RWPE1 (cell line): ENCODE results near the gene WSCD2.

Experiments used
- CTCF ChIA-PET: fragments of 350-600 bp; sonication (Branson Sonifier 250); formaldehyde crosslinking; extraction: SDS; loops from one replicate; lab custom pipeline; 2021; lab: Yijun Ruan, JAX
- POLR2A ChIA-PET: fragments of 400-600 bp; formaldehyde crosslinking; extraction: SDS; loops from one replicate; lab custom pipeline; 2020; ENCODE audit warnings: antibody characterized with exemption; ENCODE audit not compliant: low non-redundant PET; lab: Yijun Ruan, JAX
- DNase-seq: peaks from one replicate; pipeline ENCODE4 v3.0.0; 2012; ENCODE audit warnings: low spot score
- H3K27ac ChIP-seq: fragments of 450-650 bp; 2 replicates; pipeline ENCODE4 v1.5.1; 2017
- TF ChIP-seq, protein P1 (sequence below): fragments of 450-650 bp; conservative IDR thresholded peaks from 2 replicates; pipeline ENCODE4 v1.5.1; 2017; ENCODE audit warnings: low read depth, mild to moderate bottlenecking

Gene WSCD2

DNA sequence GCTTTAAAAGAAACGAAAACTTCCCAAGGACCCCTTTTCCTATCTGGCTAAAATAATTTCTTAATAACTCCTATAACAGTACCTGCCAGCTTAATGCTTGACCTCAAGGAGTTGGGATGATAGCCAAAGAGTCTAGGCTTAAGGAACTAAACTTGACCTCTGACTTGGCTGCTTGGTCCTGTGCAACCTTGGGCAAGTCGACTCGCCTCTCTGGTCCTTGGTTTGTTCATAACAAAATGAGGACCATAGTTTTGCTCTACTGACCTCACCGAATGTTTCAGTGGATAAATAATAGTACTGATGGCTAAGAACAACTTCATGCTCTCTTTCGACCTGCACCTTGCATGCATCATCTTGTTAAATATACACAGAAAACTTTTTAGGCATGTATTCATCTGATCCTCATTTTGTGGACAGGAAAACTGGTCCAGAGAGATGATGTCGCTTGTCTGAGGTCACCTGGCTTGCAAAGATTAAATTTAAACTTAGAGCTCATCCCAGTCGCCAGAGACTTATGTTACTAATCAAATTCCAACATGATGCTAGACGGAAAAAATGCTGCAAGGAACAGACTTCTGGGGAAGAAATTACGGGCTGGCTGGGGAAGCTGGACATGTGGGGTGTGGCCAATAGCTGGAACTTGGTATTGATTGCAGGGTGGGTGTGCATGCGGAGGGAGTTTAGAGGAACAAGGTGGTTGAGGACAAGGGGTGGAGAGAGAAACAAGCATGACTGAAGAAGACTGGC lies 38.0 kb upstream of the WSCD2 start:
- TF ChIP-seq, protein P1, sequence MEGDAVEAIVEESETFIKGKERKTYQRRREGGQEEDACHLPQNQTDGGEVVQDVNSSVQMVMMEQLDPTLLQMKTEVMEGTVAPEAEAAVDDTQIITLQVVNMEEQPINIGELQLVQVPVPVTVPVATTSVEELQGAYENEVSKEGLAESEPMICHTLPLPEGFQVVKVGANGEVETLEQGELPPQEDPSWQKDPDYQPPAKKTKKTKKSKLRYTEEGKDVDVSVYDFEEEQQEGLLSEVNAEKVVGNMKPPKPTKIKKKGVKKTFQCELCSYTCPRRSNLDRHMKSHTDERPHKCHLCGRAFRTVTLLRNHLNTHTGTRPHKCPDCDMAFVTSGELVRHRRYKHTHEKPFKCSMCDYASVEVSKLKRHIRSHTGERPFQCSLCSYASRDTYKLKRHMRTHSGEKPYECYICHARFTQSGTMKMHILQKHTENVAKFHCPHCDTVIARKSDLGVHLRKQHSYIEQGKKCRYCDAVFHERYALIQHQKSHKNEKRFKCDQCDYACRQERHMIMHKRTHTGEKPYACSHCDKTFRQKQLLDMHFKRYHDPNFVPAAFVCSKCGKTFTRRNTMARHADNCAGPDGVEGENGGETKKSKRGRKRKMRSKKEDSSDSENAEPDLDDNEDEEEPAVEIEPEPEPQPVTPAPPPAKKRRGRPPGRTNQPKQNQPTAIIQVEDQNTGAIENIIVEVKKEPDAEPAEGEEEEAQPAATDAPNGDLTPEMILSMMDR, result no peak
- POLR2A ChIA-PET, result no interaction called here
- H3K27ac ChIP-seq, result no peak overlapping the region
- no peak for DNase-seq
- CTCF ChIA-PET, result no interaction called here

DNA sequence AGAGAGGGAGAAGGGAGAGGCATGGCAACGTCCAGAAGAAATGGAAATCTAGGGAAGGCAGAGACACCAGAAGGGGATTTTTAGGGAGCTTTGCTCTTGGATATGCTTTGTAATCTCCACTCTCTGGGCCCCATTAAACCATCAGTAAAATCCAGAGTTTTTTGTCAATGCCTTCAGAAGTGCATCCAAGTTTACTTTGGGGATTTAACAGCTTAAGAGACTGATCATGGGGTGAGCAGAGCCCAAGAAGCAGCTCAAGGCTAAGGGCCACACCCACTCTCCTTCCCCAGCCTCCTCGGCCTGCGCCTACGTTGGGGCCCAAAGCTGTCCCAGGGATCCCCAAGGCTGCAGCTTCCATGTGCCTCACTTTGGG lies 37.4 kb upstream of the WSCD2 start:
- TF ChIP-seq, protein P1, result no peak
- POLR2A ChIA-PET, result no interaction called here
- no peak overlapping the region for H3K27ac ChIP-seq
- CTCF ChIA-PET, result no interaction called here
- DNase-seq, result no peak

DNA sequence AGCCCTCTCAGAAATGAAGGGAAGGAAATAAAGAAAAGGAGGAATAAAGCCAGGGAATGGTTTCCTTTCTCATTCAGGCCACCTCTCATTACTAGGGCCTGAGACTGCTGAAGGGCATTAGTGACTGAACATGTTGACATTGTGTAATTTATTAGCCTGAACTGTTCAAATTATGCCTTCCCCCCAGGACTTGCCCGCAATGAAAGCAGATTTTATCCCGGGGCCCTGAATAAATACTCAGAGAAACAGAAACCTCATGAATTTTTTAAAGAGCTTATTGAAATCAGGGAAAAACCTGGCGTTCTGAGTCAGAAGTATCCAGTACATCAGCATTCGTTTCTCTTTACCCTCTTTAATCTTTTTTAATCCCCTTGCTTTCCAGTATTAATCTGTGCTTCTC lies 35.9 kb upstream of the WSCD2 start:
- no peak for DNase-seq
- TF ChIP-seq, protein P1, result no peak
- POLR2A ChIA-PET, result no interaction called here
- CTCF ChIA-PET, result no interaction called here
- H3K27ac ChIP-seq, result no peak overlapping the region

DNA sequence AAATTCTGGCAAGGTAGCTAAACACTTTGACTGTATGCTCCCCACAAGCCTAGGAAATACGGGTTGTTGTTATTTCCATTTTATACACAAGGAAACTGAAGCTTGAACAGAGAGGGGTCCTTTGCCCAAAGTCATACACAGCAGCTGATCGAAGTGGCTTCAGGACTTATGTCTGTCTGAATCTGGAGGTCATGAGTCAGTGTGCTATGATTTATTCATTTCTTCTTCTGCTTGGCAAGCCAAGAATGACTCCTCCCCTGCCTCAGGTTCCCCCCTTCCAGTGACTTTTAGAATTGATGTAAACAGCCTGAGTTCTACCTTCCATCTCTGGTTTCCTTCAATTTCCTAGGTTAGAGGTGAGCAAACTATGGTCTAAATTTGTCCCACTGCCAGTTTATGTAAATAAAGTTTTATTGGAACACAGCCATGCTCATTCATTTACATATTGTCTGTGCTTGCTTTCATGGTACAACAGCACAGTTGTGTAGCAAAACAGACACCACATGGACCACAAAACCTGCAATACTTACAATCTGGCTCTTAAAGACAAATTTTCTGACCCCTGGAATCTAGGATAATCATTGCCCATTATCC lies 34.9 kb upstream of the WSCD2 start:
- CTCF ChIA-PET, result no interaction called here
- POLR2A ChIA-PET, result no interaction called here
- TF ChIP-seq, protein P1, result no peak
- H3K27ac ChIP-seq, result no peak overlapping the region
- DNase-seq, result no peak

DNA sequence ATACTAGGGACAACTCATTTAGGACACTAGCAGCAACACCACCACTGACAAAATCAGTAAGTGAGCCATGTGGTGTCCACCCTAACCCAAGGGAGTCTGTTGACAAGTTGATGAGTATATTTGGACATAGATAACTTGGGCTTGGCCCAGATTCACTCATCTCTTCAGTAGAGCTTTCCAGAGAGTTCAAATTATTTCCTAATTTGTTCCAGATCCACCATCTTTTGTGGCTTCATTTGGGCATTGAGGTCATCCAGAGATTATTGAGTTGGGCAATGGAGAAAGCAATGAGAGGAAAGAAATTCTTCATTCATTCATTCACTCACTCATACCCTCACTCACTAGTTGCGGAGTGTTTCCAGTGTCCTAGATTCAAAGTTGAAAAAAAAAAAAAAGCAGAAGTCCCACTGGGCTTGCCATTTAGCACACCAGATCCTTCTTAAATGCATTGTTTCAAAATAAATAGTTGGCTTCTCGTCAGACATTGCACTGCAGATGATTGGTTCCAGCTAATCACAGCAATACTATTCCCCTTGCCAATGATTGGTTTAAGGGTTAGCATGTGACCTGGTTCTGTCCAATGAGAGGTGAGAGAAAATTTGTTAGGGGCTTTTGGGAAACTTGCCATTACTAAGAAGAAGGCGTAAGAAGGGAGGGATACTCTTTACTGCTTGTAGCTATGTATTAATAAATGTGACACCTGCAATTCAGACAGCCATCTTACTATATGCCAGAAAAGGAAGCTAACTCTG lies 31.8 kb upstream of the WSCD2 start:
- TF ChIP-seq, protein P1, result no peak
- CTCF ChIA-PET, result no interaction called here
- no peak for DNase-seq
- POLR2A ChIA-PET, result no interaction called here
- no peak overlapping the region for H3K27ac ChIP-seq

DNA sequence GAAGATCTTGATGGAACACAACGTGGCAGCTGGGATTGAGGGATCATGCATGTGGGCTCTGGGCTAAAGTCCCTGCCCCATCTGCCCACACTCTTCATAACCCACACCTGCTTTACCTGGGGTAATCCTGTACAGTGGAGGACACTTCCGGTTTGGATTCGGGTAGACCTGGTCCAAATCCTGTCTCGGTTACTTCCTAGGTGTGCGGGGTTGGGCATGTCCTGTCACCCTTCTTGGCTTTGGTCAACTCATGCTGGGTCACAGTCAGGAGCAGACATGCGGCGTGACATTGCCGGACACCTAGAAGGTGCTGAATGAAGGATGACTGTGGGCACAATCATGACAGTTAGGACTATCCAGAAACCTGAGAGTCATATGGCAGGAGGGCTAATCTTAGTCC lies 30.7 kb upstream of the WSCD2 start:
- TF ChIP-seq, protein P1, result no peak
- DNase-seq, result no peak
- POLR2A ChIA-PET, result no interaction called here
- H3K27ac ChIP-seq, result no peak overlapping the region
- CTCF ChIA-PET, result no interaction called here
